Kidney tubule cell (primary cell): ENCODE measurements around the gene MAGI2.
A peak's percentile ranks its signal among the peaks of the same experiment; 100 is the strongest.

ENCODE experiments used
- DNase-seq: peaks from one replicate; pipeline ENCODE4 v3.0.0-alpha.2; 2018; ENCODE audit warnings: low spot score

Gene MAGI2

DNA sequence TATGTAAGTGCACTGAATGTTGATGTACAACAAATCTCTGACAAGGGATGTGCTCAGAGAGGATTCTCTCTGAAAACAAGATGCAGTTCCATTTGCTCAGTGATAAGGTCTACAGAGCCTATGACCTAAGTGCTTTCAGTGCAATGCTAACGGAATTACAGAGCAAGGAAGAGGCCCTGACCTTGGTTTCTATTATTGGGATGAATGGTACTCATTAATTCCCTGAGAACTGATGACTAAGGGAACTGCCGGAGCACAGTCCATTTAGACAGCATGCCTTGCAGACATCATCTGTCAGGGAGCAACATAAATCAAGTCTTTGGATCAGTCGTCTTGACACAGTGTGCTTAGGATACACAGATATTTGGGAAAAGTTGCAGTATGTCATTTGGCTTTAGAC, 1314.1 kb downstream of the MAGI2 start:
- peak; percentile 87 for DNase-seq

DNA sequence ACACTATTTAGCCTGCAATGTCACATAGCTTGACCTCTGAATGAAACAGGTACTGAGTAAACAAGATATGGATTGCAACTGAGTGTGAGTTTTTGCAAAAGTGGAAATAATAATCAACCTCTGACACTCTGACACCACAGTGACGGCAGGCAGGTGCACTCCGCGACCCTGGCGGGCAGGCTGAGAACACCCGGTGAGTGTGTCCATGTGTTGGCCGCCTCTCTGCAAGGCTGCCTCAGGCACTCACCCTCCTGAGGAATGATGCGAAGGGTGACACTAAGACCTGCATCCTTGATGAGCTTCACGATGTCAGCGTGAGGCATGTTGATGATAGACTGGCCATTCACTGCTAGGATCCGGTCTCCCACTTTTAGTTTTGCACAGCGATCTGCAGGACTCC, 1318.7 kb downstream of the MAGI2 start:
- DNase-seq = no peak

DNA sequence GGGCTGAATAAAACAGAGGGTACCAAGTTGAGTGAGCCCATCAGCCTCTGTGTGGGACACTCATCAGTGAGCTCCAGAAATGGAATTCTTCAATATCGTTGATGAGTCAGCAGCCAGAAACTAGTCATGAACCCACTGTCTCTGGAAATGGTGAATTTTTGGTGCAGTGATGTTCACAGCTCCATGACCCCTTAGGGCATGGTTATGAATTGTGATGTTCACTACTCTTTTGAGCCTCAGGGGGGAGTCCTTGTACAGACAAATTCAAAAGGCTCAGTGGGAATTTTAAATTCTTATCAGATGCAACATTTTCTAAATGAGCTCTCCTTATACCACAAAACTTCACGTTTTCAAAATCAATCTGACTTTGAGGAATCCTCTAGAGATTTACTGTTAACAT, 1319.2 kb downstream of the MAGI2 start:
- peak; percentile 68 for DNase-seq

DNA sequence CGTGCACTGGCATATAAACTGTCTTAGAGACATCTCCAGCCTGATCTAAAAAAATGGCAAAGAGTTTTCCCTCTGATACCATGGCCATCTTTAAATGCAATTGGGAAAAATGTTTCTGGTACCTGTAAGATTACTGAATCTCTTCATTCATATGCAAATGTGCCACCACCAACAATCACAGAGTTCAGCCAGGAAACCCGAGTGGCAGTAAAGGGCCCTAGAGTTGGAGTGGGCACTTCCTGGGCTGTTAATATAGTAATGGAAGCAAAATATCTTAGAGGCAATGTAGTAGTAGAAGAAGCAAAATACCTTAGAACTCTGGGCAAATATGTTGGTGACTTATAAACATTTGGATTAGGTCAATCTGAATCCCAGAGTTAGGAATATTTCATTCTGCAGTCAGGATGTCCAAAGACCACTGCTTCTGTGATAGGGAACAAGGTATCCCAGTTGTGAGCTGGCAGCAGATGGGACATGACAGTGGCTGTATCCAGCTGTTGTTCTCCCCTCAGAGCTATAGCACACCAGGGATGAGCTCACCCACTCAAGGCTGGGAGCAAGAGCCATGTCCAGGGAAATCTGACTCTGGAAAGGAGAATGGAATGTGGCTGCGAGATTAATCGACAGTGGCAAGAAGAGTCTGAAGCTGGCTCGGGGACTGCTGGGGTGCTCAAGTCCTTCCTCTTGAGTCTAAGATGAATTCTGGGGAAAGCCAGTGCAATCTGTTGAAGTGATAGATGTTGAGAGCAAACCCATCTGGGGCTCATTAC, 1322.8 kb downstream of the MAGI2 start:
- DNase-seq = peak; percentile 11

DNA sequence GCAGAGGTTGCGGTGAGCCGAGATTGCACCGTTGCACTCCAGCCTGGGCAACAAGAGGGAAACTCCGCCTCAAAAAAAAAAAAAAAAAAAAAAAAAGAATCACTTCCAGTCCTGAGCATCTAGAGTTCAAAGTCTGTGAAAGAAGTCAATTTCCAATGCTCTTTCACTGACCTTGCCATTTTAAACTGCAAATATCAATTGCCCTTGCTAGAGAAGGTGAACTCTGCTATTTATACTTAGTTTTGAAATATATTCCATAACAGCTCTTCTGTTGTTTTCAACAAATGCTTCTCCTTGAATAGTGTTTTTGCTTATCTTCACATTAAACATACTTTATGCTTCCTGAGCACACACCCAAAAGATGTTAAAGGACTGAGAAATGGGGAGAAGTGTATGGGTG, 1323.6 kb downstream of the MAGI2 start:
- DNase-seq = no peak

DNA sequence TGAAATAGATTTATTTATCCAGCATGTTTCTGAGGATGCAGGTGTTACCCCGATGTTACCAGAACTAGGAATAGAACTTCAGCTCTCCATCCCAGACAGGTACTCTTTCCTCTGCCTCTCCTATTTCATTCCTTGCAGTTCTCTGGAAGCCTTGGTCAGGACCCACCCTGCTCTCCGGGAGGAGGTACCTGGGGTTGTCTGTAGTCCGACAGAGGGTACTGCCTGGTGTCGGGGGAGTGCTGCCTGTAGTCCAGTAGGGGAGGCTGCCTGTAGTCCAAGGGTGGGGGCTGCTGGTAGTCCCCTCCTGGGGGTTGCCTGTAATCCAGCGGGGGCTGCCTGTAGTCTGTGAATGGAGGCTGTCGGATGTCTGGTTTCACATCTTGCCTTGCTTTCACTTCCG, 1326.5 kb downstream of the MAGI2 start:
- DNase-seq = no peak

DNA sequence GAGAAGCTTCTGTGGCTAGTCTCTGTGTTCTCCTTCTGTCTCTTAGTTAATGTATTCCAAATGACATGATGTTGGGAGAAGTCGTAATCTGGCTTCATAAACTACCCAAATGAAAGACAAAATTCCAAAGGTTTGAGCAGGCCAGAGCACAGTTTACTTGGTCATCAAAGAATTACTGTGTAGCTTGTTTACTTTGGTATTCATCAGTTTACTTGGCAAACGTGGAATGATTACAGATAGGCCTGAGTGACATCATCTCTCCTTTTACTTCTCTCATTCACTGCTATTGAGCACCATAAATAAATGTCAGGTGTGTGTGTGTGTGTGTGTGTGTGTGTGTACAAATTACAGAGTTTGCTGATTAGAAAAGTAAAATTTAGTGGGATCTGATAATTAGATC, 1327.6 kb downstream of the MAGI2 start:
- peak; percentile 36 for DNase-seq

DNA sequence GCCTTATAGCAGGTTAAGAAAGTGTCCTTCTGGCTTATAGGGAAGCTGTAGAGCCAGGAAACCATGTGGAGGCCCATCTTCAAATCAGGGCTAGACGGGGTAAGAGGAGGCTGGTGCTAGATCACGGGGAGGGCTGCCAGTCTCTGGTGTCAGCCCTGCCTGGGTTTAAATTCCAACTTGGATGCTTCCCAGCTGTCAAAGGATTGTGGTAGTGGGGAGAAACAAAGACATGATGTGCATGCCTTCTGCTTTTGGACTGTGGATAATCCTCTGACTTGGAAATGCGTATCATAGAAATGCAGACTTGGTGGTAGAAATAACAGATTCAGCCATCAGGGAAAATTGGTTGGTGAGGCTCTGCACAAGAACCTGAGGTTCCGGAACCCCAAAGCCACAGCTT, 1329.3 kb downstream of the MAGI2 start:
- no peak for DNase-seq

DNA sequence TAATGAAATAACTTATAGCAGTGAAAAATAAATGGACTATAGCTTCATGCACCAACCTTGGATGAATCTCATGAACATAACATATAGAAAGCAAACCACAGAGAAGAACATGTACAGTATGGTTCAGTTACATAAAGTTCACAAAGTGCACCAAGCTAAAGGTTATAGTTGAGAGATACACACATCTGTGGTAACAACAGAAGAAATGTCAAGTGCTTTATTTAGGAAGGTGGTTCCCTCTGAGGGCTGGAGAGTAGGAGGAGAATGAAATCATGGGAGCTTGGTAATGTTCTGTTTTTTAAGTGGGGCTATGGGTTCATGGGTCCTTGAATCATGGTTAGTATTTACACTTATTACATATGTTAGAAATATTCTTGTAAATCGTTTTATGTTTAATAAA, 1331.6 kb downstream of the MAGI2 start:
- no peak for DNase-seq

DNA sequence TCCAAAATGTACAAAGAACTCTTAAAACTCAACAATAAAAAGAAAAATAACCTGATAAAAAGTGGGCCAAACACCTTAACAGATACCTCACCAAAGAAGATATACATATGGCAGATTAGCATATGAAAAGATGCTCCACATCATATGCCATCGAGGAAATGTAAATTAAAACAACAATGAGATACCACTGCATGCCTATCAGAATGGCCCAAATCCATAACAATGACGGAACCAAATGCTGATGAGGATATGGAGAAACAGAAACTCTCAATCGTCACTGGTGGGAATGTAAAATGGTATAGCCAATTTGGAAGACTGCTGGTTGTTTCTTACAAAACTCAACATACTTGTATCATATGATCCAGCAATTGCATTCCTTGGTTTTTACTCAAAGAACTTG, 1335.0 kb downstream of the MAGI2 start:
- DNase-seq = no peak

DNA sequence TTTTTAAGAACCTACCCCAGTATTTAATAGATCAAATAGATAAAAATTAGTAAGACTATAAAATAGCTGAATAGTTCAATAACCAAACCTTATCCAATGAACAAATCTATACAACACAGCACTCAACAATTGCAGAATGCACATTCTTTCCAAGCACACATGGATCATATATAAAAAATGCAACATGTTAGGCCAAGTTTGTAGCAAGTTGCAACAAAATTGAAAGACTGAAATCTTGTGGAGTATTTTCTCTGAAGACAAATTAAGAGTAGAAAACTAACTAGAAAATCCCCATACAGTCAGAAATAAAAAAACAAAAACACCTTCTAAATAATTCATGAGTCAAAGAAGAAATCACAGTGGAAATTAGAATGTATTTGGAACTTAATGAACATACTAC, 1337.6 kb downstream of the MAGI2 start:
- no peak for DNase-seq

DNA sequence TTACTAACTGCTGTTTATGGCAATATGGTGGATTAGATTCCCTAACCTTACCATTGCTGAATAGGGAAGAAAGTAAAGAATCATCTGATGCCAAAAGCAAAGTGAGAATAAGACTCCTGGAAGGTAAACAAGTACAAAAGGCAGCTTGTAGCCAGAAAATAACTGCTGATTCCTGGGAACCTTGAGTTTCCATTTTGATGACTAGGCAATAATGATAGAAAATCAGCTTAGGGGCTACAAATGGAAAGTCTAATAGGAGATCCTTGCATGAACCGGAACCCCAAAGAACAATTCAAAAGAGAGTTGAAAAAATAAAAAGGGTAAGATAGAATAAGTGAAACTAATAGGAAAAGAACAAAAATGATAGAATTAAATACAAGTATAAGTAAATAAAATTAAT, 1338.5 kb downstream of the MAGI2 start:
- no peak for DNase-seq

DNA sequence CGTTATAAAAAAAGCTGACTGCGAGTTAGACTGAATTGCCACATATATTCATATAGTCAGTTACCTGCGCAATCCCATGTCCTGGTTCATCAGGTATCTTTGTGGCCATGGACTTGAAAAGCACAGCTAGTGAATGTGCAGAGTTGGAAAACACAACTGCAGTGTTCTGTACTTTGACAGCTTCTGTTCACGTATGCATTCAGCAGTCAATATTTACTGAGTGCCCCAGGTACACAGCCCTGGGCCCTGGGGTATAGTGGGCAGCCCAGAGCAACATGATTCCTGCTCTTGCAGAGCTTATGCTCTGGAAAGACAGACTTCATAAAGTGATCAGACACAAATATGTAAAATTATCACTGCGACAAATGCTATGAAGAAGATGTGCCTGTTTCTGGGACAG, 1341.0 kb downstream of the MAGI2 start:
- DNase-seq = no peak

DNA sequence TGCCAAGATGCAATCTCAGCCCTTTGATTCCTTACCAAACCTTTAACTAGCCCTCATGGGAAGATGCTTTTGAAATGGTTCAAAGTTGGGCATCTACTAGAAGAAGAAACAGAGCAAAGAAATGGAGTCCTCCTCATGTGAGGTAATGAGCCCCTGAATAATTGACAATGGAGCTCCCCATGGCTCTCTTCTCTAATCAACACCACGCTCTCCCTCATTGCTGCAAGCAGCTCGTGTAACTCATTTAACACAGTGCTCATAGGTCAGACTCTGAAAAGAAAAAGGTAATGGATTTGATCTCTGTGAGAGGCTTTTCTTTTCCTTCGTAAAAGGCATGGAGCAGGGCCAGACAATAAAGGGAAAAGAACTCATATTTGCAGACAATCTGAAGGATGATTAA, 1342.1 kb downstream of the MAGI2 start:
- DNase-seq = no peak

DNA sequence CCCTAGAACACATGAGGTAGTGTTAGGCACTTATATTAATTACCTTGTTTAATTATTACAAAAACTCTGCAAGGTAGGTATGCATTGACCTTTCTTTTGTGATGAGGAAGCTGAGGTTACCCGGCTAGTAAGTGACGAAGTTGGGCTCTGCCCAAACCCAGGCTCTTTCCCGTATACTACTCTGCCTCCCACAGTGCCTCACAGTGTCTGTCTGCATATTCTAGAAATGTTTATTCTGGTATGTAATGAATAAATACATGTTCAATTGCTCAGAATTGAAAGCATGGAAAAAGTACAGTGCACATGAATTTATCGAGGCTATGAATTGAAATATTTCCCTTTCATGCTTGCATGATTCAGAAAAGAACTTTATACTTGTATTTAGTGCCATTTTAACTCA, 1350.0 kb downstream of the MAGI2 start:
- DNase-seq = no peak

DNA sequence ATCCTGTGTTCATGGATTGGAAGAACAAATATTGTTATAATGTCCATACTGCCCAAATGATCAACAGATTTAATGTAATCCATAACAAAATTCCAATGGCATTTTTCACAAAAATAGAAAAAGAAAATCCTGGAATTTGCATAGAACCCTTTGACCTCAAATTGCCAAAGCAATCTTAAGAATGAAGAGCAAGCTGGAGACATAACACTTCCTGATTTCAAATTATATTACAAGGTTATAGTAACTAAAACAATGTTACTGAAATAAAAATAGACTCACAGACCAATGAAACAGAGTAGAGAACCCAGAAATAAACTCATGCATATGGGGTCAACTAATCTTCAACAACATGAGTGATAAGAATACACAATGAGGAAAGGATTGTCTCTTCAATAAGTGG, 1352.4 kb downstream of the MAGI2 start:
- DNase-seq = no peak

DNA sequence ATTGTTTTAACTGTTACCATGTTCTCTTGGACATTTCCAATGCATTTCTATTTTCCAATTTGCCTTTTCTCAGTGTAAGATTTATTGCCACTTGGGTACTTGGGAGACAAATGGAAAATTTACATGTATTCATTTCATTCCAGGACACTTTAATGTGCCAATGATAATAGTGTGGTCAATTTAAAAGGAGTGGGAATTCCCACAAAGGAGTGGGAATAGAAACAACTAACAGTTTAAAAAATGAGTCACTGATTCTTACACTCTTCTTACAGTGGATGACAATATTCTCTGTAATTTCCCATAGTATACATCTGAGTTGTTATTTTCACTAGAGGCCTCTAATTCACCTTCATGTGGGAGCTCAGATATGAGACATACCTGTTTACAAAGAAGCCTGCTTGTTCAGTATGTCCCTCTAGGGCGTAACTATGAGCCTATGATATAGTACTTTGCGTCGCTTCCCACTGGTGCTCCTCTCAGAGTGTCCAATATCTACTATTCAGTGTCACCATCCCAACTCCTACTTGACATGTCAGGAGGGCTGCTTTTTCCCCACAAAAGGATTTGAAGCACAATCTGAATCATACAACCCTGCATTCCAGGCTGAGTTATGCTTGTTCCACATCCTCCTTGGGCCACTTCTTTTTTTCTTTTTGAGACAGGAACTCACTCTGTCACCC, 1353.6 kb downstream of the MAGI2 start:
- peak; percentile 79 for DNase-seq

DNA sequence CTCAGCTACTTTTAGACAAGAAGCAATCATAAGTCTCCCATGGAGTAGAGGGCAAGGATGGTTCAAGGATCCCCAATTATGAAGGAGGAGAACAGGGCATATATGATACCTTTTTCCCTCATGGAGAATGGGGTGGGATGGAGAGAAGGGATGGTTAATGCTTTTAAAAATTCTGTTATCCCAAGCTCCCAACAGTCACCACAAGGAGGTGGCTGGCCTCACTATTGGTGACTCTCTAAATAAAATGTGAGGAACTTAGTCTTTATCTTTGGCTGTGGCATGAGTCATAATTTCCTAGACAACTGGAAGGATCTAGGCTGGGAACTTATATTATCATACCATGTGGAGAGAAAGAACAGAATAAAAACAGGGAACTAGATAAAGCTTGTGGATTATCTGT, 1357.9 kb downstream of the MAGI2 start:
- DNase-seq = peak; percentile 32

DNA sequence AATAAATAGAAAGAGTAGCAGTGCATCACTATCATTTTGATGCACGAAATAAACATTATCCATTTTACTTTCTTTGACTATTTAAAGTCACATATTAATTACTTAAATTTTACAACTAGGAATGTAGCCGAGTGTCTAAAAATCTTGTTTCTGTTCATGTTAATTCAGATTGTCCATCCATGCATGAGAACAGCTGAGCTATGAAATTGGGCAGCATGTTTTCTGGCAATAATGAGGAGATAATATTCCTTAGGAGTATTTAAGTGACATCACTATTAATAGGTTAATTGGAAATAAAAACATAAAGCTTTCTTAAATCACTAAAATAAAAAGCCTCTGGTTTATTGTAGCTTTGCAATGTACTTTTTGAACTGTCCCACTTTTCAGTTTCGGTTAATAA, 1361.1 kb downstream of the MAGI2 start:
- DNase-seq = no peak

DNA sequence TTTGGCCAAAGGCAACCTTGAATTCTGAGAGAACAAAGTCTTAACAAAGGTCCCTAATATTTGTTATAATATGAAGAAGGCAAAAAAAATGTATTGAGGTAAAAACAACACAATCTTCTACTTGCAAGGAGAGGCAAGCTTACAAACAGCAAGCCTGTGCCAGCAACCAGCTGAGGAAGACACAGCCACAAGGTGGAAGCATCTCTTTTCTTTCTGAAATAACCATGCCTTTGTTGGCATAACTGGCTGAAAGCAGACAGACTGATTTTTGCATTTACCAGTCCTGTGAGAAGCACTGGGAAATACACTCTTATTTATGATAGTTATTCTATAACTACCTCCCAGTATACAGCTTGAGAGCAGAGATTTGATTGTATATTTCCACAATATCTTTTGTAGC, 1362.9 kb downstream of the MAGI2 start:
- no peak for DNase-seq

DNA sequence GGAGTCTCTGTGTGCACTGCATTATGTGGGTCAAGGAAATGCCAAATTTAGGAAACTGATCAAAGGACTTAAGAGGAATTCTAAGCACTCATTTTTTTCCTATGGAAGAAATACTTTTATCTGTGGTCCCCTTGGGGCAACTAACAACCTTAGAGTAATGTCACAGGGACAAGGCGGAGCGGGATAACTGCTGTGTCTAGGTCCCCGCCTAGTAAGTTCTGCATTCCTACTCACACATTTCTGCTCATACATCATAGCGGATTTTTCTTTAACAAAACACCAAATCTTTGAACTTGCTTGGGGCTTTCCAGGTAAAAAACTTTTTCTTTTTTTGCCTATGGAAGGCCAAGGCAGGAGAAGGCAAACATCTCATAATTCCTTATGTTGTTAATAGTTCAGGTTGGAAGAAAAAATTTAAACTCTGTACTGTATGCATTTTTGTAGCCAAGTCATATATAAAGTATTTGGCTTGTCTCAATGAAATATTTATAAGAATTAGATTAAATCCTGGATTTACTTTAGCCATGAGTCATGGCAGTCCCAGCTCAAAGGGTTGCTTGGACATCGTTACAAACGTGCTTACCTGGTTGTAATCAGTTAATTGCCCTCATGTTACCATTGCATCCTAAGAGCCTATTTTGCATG, 1369.9 kb downstream of the MAGI2 start:
- DNase-seq = no peak

DNA sequence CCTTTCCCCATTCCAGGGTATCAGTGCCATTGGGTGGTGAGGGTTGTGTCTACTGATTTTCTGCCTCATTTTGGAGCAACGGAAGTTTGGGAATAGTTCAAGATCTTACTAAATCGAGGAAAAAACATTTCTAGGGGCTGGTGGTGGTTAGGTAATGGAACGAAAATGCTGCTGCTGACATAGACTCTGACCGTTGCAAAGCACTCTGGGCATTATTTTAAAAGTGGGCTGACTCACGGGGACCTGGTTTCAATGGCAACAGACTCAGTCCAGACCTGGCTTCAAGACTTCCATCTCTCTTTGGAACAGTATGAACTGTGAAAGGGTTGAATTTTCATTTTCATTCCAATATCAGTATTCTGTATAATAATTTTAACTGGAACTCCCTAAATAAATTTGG, 1370.9 kb downstream of the MAGI2 start:
- no peak for DNase-seq

DNA sequence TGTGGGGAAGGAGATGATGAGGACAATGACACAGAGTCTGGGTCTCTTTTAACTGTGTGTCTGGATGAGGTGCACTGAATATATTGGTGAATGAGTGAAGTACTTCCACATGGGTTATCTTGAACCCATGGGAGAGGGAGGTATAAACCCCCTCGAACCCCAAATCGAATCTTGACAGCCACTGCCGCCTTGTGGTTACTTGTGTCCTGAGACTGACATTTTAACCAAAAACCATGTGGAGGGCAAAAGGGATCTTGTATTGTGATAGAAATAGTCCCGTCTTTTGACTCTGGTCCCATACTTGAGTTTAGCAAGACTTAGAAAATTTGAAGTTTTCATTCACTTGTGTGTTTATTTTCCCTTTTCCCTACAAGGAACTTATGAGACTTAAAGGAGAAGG, 1371.6 kb downstream of the MAGI2 start:
- DNase-seq = no peak

DNA sequence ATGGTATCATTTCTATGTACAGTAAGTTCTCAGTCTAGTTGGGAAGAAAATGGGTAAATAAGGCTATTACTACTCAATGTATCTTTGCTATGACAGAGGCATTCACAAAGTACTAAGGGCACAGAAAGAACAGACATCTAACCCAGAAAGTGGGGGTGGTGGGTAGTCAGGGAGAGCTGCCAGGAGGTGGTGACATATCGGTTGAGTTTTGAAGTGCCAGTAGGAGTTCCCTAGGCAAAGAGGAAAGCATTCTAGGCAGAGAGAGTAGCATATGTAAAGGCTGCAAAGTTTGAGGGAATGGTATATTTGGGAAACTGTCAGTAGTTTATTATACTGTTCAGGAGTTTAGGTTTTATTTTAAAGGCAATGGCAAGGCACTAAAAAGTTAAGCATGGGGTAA, 1372.1 kb downstream of the MAGI2 start:
- DNase-seq = no peak
